HL-60 (cell line): ENCODE data around the gene TOMM20.

ENCODE experiments used
- DNase-seq, 2 experiments: peaks; one replicate each; pipeline ENCODE4 v3.0.0-alpha.2; 2010 to 2020; ENCODE audit warnings: low read depth in 1 of 2, low spot score in 1 of 2
- H3K27ac ChIP-seq: fragments of 250-450 bp; sonication (Bioruptor Pico); replicated peaks from 2 replicates; pipeline ENCODE4 v1.5.1; 2020; ENCODE audit warnings: mild to moderate bottlenecking, moderate library complexity
- H3K27me3 ChIP-seq: fragments of 250-450 bp; sonication (Bioruptor Pico); 2 replicates; pipeline ENCODE4 v1.5.1; 2021; ENCODE audit warnings: mild to moderate bottlenecking, moderate library complexity; ENCODE audit not compliant: insufficient read depth, poor library complexity, severe bottlenecking
- H3K4me3 ChIP-seq: replicated peaks from 2 replicates; pipeline ENCODE4 v1.5.1; 2011; ENCODE audit warnings: mild to moderate bottlenecking, control low read depth, low read length; ENCODE audit not compliant: insufficient read depth
- GABPA ChIP-seq: IDR thresholded peaks from 2 replicates; pipeline ENCODE4 v1.6.1; 2012; ENCODE audit warnings: low read depth
- POLR2AphosphoS5 ChIP-seq: IDR thresholded peaks from 2 replicates; pipeline ENCODE4 v1.6.1; 2012; ENCODE audit warnings: low read depth
- SPI1 ChIP-seq: IDR thresholded peaks from 2 replicates; pipeline ENCODE4 v1.6.1; 2012; ENCODE audit warnings: low read depth, mild to moderate bottlenecking, borderline replicate concordance
- TF ChIP-seq, protein P1 (sequence below): IDR thresholded peaks from one replicate; pipeline ENCODE4 v1.5.1; 2011; ENCODE audit warnings: low read length, control low read depth, inconsistent platforms; ENCODE audit not compliant: insufficient read depth
- TF ChIP-seq, protein P2 (sequence below): IDR thresholded peaks from 2 replicates; pipeline ENCODE4 v1.6.1; 2012; ENCODE audit warnings: low read depth; ENCODE audit not compliant: insufficient replicate concordance

TOMM20 gene

DNA sequence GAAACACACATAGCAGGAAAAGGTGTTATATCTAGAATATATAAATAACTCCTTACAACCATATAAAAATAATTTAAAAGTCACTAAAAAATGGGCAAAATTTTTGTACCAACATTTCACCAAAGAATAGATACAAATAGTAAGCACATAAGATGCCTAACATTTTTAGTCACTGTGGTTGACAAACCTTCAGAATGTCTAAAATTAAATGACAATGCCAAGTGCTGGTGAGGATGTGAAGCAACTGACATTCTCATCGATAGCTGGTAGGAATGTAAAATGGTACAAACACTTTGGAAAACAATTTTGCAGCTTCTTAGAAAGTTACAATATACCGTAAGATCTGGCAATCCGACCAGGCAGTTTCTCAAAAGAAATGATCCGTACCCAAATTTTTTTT lies 14.4 kb upstream of the TOMM20 start:
- DNase-seq: no peak
- Histone ChIP-seq H3K27ac (no peak overlapping the region), H3K27me3 (no peaks in the 10 kb centered on the region), H3K4me3 (no peak overlapping the region)
- TF ChIP-seq GABPA: no peak
- no peak for TF ChIP-seq POLR2AphosphoS5
- TF ChIP-seq SPI1: no peak
- TF ChIP-seq, protein P1, sequence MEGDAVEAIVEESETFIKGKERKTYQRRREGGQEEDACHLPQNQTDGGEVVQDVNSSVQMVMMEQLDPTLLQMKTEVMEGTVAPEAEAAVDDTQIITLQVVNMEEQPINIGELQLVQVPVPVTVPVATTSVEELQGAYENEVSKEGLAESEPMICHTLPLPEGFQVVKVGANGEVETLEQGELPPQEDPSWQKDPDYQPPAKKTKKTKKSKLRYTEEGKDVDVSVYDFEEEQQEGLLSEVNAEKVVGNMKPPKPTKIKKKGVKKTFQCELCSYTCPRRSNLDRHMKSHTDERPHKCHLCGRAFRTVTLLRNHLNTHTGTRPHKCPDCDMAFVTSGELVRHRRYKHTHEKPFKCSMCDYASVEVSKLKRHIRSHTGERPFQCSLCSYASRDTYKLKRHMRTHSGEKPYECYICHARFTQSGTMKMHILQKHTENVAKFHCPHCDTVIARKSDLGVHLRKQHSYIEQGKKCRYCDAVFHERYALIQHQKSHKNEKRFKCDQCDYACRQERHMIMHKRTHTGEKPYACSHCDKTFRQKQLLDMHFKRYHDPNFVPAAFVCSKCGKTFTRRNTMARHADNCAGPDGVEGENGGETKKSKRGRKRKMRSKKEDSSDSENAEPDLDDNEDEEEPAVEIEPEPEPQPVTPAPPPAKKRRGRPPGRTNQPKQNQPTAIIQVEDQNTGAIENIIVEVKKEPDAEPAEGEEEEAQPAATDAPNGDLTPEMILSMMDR: no peak
- TF ChIP-seq, protein P2, sequence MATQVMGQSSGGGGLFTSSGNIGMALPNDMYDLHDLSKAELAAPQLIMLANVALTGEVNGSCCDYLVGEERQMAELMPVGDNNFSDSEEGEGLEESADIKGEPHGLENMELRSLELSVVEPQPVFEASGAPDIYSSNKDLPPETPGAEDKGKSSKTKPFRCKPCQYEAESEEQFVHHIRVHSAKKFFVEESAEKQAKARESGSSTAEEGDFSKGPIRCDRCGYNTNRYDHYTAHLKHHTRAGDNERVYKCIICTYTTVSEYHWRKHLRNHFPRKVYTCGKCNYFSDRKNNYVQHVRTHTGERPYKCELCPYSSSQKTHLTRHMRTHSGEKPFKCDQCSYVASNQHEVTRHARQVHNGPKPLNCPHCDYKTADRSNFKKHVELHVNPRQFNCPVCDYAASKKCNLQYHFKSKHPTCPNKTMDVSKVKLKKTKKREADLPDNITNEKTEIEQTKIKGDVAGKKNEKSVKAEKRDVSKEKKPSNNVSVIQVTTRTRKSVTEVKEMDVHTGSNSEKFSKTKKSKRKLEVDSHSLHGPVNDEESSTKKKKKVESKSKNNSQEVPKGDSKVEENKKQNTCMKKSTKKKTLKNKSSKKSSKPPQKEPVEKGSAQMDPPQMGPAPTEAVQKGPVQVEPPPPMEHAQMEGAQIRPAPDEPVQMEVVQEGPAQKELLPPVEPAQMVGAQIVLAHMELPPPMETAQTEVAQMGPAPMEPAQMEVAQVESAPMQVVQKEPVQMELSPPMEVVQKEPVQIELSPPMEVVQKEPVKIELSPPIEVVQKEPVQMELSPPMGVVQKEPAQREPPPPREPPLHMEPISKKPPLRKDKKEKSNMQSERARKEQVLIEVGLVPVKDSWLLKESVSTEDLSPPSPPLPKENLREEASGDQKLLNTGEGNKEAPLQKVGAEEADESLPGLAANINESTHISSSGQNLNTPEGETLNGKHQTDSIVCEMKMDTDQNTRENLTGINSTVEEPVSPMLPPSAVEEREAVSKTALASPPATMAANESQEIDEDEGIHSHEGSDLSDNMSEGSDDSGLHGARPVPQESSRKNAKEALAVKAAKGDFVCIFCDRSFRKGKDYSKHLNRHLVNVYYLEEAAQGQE: no peak

DNA sequence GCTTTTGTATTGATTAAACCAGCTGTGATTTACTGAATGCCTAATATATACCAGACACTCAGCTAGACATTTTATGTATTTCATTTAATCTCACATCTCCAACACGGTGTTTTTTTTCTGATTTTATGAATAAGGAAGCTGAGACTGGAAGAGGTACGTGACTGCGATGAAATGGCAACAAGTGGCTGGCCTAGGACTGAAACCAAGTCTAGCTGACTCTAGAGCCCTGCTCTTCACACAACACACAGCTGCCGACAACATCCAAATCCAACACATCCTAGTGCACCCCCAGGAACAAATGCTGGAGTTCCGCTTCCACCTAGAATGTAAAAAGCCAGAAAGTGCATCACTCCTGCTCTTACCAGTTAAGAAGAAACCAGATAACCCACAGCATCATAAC lies 10.7 kb upstream of the TOMM20 start:
- Histone ChIP-seq H3K4me3 (no peak overlapping the region), H3K27ac (no peak overlapping the region), H3K27me3 (no peaks in the 10 kb centered on the region)
- DNase-seq: no peak
- TF ChIP-seq, protein P2: no peak
- no peak for TF ChIP-seq POLR2AphosphoS5
- TF ChIP-seq, protein P1: no peak
- no peak for TF ChIP-seq SPI1
- TF ChIP-seq GABPA: no peak

DNA sequence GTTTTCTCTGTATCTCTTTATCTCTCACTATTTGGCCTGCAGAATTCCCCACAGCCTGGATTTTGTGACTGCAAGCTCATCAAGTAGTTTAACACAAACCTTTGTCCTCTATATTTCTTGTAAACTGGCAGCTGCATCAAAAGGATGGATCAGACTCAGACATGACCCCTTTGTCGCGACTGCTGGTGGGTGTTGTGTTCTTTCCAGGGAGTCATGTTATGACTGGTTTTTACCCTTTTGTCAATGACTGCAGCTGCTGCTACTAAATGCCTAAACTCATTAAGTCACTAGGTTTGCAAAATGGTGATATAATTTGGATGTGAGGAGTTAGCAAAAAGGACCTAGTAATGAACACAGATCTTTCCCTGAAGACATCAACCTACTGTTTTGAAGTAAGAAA lies 10.2 kb upstream of the TOMM20 start:
- H3K27me3 ChIP-seq: no peaks in the 10 kb centered on the region
- TF ChIP-seq POLR2AphosphoS5: no peak
- TF ChIP-seq, protein P1: no peak
- TF ChIP-seq SPI1: no peak
- TF ChIP-seq, protein P2: no peak
- TF ChIP-seq GABPA: no peak
- H3K27ac ChIP-seq: no peak overlapping the region
- no peak overlapping the region for H3K4me3 ChIP-seq
- no peak for DNase-seq
